ENCODE results near the gene IFI27. TPM values are rescaled to one million over a fixed set of nuclear protein-coding genes. Genes with fewer than 3 reads are reported as not detected.

Gene IFI27
- total RNA-seq, 1 donor from 2014 or later: 1.5 TPM

DNA sequence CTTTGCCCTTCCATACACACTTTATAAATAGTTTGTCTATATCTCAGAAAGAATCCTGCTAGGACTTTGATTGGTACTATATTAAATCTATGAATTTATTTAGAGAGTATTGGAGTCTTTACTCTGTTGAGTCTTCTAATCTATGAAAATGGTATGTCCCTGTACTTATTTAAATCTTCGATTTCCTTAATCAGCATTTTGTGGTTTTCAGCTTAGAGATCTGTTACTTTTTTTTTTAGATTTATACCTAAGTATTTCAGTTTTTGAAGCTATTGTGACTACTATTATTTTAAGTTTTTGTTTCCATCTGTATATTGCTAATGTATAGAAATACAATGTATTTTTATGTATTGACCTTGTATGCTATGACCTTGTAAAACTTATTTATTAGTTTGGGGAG lies 32.3 kb downstream of the IFI27 start:
- Mint-ChIP-seq H3K36me3 (ENCODE audit: low read depth) (peaks cover 1% of the 10 kb centered on the region), H3K27me3 (ENCODE audit: low read depth) (peaks cover 8% of the 10 kb centered on the region), H3K4me3 (ENCODE audit: unreplicated experiment) (no peak overlapping the region), H3K4me1 (ENCODE audit: low read depth) (no peaks in the 10 kb centered on the region), H3K27ac (ENCODE audit: unreplicated experiment) (no peak overlapping the region), H3K9me3 (ENCODE audit: low read depth) (no peaks in the 10 kb centered on the region)
- DNase-seq (ENCODE audit: low spot score): no peak
- TF ChIP-seq, protein P1, sequence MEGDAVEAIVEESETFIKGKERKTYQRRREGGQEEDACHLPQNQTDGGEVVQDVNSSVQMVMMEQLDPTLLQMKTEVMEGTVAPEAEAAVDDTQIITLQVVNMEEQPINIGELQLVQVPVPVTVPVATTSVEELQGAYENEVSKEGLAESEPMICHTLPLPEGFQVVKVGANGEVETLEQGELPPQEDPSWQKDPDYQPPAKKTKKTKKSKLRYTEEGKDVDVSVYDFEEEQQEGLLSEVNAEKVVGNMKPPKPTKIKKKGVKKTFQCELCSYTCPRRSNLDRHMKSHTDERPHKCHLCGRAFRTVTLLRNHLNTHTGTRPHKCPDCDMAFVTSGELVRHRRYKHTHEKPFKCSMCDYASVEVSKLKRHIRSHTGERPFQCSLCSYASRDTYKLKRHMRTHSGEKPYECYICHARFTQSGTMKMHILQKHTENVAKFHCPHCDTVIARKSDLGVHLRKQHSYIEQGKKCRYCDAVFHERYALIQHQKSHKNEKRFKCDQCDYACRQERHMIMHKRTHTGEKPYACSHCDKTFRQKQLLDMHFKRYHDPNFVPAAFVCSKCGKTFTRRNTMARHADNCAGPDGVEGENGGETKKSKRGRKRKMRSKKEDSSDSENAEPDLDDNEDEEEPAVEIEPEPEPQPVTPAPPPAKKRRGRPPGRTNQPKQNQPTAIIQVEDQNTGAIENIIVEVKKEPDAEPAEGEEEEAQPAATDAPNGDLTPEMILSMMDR (IDR thresholded peaks at IDR 0.05): no peak

DNA sequence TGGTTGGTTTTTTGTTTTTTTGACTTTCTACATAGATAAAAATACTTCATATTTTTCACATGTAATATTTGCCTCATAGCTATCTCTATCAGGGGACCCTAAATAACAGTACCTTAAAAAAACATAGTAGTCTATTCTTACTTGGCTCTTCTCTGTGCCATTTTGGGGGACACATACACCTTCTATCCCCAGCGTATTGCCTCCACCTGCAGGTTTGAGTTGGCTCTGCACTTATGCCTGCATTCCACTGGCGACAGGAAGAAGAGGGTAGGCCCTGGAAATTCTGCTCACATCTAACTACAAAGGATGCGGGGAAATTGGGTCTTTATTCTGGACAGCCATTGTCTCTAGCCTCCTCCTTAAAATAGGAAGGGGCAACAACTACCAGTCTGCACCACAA lies 32.7 kb downstream of the IFI27 start:
- Mint-ChIP-seq H3K4me3 (ENCODE audit: unreplicated experiment) (no peak overlapping the region), H3K27me3 (ENCODE audit: low read depth) (peaks cover 12% of the 10 kb centered on the region), H3K4me1 (ENCODE audit: low read depth) (no peaks in the 10 kb centered on the region), H3K27ac (ENCODE audit: unreplicated experiment) (no peak overlapping the region), H3K36me3 (ENCODE audit: low read depth) (peaks cover 1% of the 10 kb centered on the region), H3K9me3 (ENCODE audit: low read depth) (no peaks in the 10 kb centered on the region)
- no peak for DNase-seq (ENCODE audit: low spot score)
- TF ChIP-seq, protein P1 (IDR thresholded peaks at IDR 0.05): peak; percentile 60

DNA sequence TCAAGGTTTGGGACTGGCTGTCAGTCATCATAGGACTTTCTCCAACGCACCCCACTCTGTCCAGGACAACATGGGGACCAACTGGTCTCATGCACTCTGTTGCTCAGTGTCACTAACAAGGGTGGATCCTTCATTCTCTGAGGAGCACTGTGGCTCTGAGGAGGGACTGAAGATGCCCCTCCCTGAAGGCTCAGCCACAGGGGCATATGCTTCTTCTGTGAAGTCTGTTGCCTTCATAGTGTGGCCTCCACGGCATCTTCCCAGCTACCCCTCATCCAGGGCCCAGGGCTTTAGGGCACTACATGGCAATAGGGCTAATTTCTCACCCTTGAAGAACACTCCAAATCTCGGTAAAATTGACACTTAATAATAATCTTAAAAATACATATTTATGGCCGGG lies 33.2 kb downstream of the IFI27 start:
- H3K36me3 Mint-ChIP-seq (ENCODE audit: low read depth): peaks cover 1% of the 10 kb centered on the region
- peaks cover 16% of the 10 kb centered on the region for H3K27me3 Mint-ChIP-seq (ENCODE audit: low read depth)
- no peaks in the 10 kb centered on the region for H3K9me3 Mint-ChIP-seq (ENCODE audit: low read depth)
- no peaks in the 10 kb centered on the region for H3K4me1 Mint-ChIP-seq (ENCODE audit: low read depth)
- H3K4me3 Mint-ChIP-seq (ENCODE audit: unreplicated experiment): no peak overlapping the region
- H3K27ac Mint-ChIP-seq (ENCODE audit: unreplicated experiment): no peak overlapping the region
- no peak for DNase-seq (ENCODE audit: low spot score)
- TF ChIP-seq, protein P1 (IDR thresholded peaks at IDR 0.05): no peak

DNA sequence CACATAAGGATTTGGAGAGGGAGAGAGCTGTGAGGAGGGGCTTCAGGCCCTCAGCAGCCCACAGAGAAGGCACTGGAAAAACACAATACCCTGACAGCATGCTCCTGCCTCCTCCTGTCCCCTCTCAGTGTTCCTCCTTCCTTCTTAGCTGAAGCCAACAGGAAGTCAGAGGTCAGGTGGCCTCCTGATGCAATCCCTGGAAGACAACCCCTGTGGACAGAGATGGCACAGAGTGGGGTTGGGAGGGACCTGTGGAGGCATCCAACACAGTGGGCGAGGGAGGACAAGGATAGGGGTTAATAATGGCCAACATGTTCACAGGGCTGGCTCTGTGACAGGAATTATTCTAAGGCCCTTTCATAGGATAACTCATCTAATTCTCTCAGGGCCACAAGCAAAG lies 34.2 kb downstream of the IFI27 start:
- Mint-ChIP-seq H3K27me3 (ENCODE audit: low read depth) (peaks cover 23% of the 10 kb centered on the region), H3K4me3 (ENCODE audit: unreplicated experiment) (no peak overlapping the region), H3K9me3 (ENCODE audit: low read depth) (no peaks in the 10 kb centered on the region), H3K36me3 (ENCODE audit: low read depth) (no peaks in the 10 kb centered on the region), H3K4me1 (ENCODE audit: low read depth) (no peaks in the 10 kb centered on the region), H3K27ac (ENCODE audit: unreplicated experiment) (no peak overlapping the region)
- no peak for DNase-seq (ENCODE audit: low spot score)
- TF ChIP-seq, protein P1 (IDR thresholded peaks at IDR 0.05): no peak

DNA sequence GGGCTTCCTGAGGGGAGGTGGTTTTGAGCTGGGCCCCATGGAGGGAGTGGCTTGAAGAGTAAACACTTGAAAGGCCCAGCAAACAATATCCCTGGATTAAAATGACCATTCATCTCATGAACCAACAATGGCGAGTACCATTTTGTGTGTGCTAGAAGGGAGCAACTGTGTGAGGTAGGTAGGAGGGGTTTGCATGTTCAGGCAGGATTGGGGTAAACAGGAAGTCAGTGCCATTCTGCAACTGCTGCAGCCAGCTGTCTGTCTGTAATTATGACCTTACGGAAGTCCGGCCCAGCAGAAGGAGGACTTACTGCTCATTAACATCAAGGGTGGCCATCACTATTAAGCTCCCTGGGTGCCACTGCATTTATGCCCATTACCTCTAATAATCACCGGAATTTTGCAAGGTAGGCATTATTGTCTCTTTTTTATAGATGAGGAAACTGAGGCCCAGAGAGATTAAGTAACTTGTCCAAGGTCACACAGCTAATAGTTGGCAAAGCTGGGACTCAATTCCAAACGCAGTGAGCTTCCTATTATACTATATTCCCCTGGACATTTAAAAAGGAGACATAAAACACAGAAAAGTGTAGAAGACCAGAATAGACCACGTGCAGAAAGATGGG lies 35.5 kb downstream of the IFI27 start:
- Mint-ChIP-seq H3K36me3 (ENCODE audit: low read depth) (no peaks in the 10 kb centered on the region), H3K9me3 (ENCODE audit: low read depth) (no peaks in the 10 kb centered on the region), H3K4me3 (ENCODE audit: unreplicated experiment) (no peak overlapping the region), H3K4me1 (ENCODE audit: low read depth) (no peaks in the 10 kb centered on the region), H3K27ac (ENCODE audit: unreplicated experiment) (no peak overlapping the region), H3K27me3 (ENCODE audit: low read depth) (peaks cover 36% of the 10 kb centered on the region)
- TF ChIP-seq, protein P1 (IDR thresholded peaks at IDR 0.05): no peak
- DNase-seq (ENCODE audit: low spot score): no peak
